Neuronal stem cell (in vitro differentiated cells): ENCODE results near the gene MERTK.
"Not testable (repeated sequence)": the region's sequence is repeated elsewhere in the genome, so short reads cannot be mapped to it uniquely, and the experiment has no call there.

Experiments used
- DNase-seq: peaks from one replicate; pipeline ENCODE4 v3.0.0-alpha.2; 2013; ENCODE audit warnings: low spot score
- H2AFZ ChIP-seq: one replicate; pipeline ENCODE4 v1.6.1; 2013; ENCODE audit warnings: mild to moderate bottlenecking, low read length, inconsistent platforms
- H2AK5ac ChIP-seq: 2 replicates; pipeline ENCODE4 v1.6.1; 2013; ENCODE audit warnings: low read depth, mild to moderate bottlenecking, inconsistent platforms, low read length, moderate library complexity, mixed read lengths
- H2BK120ac ChIP-seq: 2 replicates; pipeline ENCODE4 v1.6.1; 2013; ENCODE audit warnings: low read depth, mild to moderate bottlenecking, inconsistent platforms, low read length, moderate library complexity, mixed read lengths
- H2BK12ac ChIP-seq: one replicate; pipeline ENCODE4 v1.6.1; 2013; ENCODE audit warnings: low read length, inconsistent platforms
- H2BK15ac ChIP-seq: 2 replicates; pipeline ENCODE4 v1.6.1; 2013; ENCODE audit warnings: mild to moderate bottlenecking, low read length, inconsistent platforms, mixed read lengths
- H2BK5ac ChIP-seq: one replicate; pipeline ENCODE4 v1.6.1; 2013; ENCODE audit warnings: inconsistent platforms, mild to moderate bottlenecking, low read length, moderate library complexity
- H3K14ac ChIP-seq: one replicate; pipeline ENCODE4 v1.6.1; 2013; ENCODE audit warnings: low read length, inconsistent platforms
- H3K18ac ChIP-seq: 2 replicates; pipeline ENCODE4 v1.6.1; 2013; ENCODE audit warnings: low read length, inconsistent platforms
- H3K23ac ChIP-seq: 2 replicates; pipeline ENCODE4 v1.6.1; 2013; ENCODE audit warnings: low read depth, mild to moderate bottlenecking, mixed read lengths, low read length, inconsistent platforms; ENCODE audit not compliant: poor library complexity
- H3K27ac ChIP-seq: replicated peaks from 3 replicates; pipeline ENCODE4 v1.5.1; 2013; ENCODE audit warnings: low read length, inconsistent platforms
- H3K27me3 ChIP-seq, 3 experiments: 2 replicates each; pipeline ENCODE4 v1.6.1; 2013; ENCODE audit warnings: low read length in 3 of 3, mild to moderate bottlenecking in 2 of 3, inconsistent platforms in 1 of 3, low read depth in 1 of 3, mixed read lengths in 1 of 3, moderate library complexity in 1 of 3; ENCODE audit not compliant: control insufficient read depth in 3 of 3, insufficient read depth in 3 of 3
- H3K36me3 ChIP-seq, 2 donors: replicated peaks in 1 of 2; 2 replicates each; pipeline ENCODE4 v1.6.1; 2013; ENCODE audit warnings: low read length in 2 of 2; ENCODE audit not compliant: control insufficient read depth in 2 of 2, insufficient read depth in 2 of 2
- H3K4ac ChIP-seq: 2 replicates; pipeline ENCODE4 v1.6.1; 2013; ENCODE audit warnings: inconsistent platforms, mild to moderate bottlenecking, low read length, moderate library complexity
- H3K4me1 ChIP-seq, 2 donors: 1 replicate in 1 of 2; 2 replicates in 1 of 2; pipeline ENCODE4 v1.6.1; 2013; ENCODE audit warnings: low read length in 2 of 2, low read depth in 1 of 2; ENCODE audit not compliant: control insufficient read depth in 2 of 2, insufficient read depth in 1 of 2
- H3K4me2 ChIP-seq: one replicate; pipeline ENCODE4 v1.6.1; 2013; ENCODE audit warnings: mild to moderate bottlenecking, low read length, inconsistent platforms; ENCODE audit not compliant: insufficient read depth, poor library complexity, severe bottlenecking
- H3K4me3 ChIP-seq, 2 donors: 2 replicates each; pipeline ENCODE4 v1.5.1; 2013; ENCODE audit warnings: low read length in 2 of 2, mild to moderate bottlenecking in 2 of 2, inconsistent platforms in 1 of 2, moderate library complexity in 1 of 2
- H3K79me1 ChIP-seq: one replicate; pipeline ENCODE4 v1.6.1; 2013; ENCODE audit warnings: low read depth, mild to moderate bottlenecking, inconsistent platforms, low read length, moderate library complexity
- H3K9ac ChIP-seq: one replicate; pipeline ENCODE4 v1.6.1; 2013; ENCODE audit warnings: mild to moderate bottlenecking, low read depth, low read length, inconsistent platforms; ENCODE audit not compliant: poor library complexity
- H3K9me3 ChIP-seq, 2 donors: replicated peaks in 1 of 2; 2 replicates each; pipeline versions ENCODE3 to v1.6.1; 2013; ENCODE audit warnings: low read length in 2 of 2, mild to moderate bottlenecking in 2 of 2, inconsistent platforms in 1 of 2, low read depth in 1 of 2, mixed read lengths in 1 of 2, moderate library complexity in 1 of 2; ENCODE audit not compliant: control insufficient read depth in 2 of 2, insufficient read depth in 1 of 2
- H4K8ac ChIP-seq: one replicate; pipeline ENCODE4 v1.6.1; 2013; ENCODE audit warnings: low read depth, mild to moderate bottlenecking, inconsistent platforms, low read length, moderate library complexity
- H4K91ac ChIP-seq: one replicate; pipeline ENCODE4 v1.6.1; 2013; ENCODE audit warnings: low read length, low read depth, mild to moderate bottlenecking, inconsistent platforms; ENCODE audit not compliant: poor library complexity
- WGBS, 2 donors: extraction: QIAGEN DNeasy Blood & Tissue Kit; methylation state at CpG; one replicate each; pipeline ENCODE4 v1.1.7; 2013; ENCODE audit warnings: missing lambda C conversion rate in 2 of 2, mixed read lengths in 1 of 2; ENCODE audit not compliant: insufficient read length in 2 of 2, insufficient replicate concordance in 1 of 2; ENCODE audit errors: extremely low coverage in 2 of 2; 5-methylcytosine and 5-hydroxymethylcytosine counted together

MERTK gene

DNA sequence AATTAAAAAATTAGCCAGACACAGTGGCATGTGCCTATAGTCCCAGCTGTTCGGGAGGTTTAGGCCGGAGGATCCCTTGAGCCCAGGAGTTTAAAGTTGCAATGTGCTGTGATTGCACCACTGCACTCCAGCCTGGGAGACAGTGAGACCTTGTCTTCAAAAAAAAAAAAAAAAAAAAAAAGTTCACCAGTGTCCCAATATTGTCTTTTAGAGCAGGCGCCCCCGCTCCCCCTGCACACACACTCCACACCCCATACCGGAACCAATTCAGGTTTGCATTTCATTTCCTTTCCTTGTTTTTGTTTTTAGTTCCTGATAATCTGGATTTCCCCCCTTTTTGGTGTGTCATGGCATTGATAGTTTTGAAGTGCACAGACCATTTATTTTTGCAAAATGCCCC is 167.1 kb downstream of the MERTK start:
- Histone ChIP-seq H3K9ac (no peak overlapping the region), H2AK5ac (no peak overlapping the region)

DNA sequence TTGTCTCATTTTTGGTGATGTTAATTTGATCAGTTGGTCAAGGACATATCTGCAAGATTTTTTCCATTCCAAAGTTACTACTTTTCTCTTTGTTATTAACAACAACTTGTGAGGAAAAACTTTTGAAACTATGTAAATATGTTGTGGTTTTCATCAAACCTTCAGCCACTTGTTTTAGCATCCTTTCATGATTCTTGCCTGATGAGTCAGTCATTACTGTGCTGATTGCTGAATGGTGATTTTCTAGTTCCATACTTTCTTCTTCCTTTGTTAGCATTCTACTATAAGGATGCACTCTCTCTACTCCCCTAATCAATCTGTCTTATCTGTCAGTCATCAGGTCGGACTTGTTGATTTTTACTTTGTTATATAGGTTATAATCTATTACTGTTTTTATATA is 167.6 kb downstream of the MERTK start:
- H2AFZ ChIP-seq = no peak overlapping the region
- H3K4me3 ChIP-seq = no peak overlapping the region
- H3K9ac ChIP-seq = no peak overlapping the region
- H3K4ac ChIP-seq = no peak overlapping the region
- H2BK15ac ChIP-seq = no peak overlapping the region
- no peak overlapping the region for H4K8ac ChIP-seq
- H2AK5ac ChIP-seq = no peak overlapping the region
- H3K14ac ChIP-seq = no peak overlapping the region
- no peaks in the 10 kb centered on the region for H3K79me1 ChIP-seq
- no peak overlapping the region for H3K4me2 ChIP-seq
- no peak for DNase-seq
- no peak overlapping the region for H2BK5ac ChIP-seq
- no peak overlapping the region for H4K91ac ChIP-seq
- H2BK12ac ChIP-seq = no peak overlapping the region
- no peaks in the 10 kb centered on the region for H3K27me3 ChIP-seq
- H3K9me3 ChIP-seq = peaks cover 0 to 16% of the 10 kb centered on the region in 2 donors
- no peak overlapping the region for H3K18ac ChIP-seq
- no peak overlapping the region for H2BK120ac ChIP-seq
- H3K23ac ChIP-seq = no peak overlapping the region
- H3K36me3 ChIP-seq = peaks cover 4 to 81% of the 10 kb centered on the region in 2 donors
- WGBS, 2 donors = no CpG with 5 or more reads among the region's 1 CpG
- H3K27ac ChIP-seq = no peak overlapping the region
- no peaks in the 10 kb centered on the region for H3K4me1 ChIP-seq

More for the DNA sequence above, 167.1 kb downstream of the MERTK start:
- no peak overlapping the region for H2BK12ac ChIP-seq
- H3K4me2 ChIP-seq = no peak overlapping the region
- H3K4me1 ChIP-seq = no peaks in the 10 kb centered on the region
- no peak overlapping the region for H2BK15ac ChIP-seq
- H3K4me3 ChIP-seq = no peak overlapping the region
- no CpG with 5 or more reads among the region's 5 CpGs for WGBS, 2 donors
- no peaks in the 10 kb centered on the region for H3K27me3 ChIP-seq
- H3K9me3 ChIP-seq = peaks cover 0 to 15% of the 10 kb centered on the region in 2 donors
- no peak overlapping the region for H3K14ac ChIP-seq
- no peak overlapping the region for H4K8ac ChIP-seq
- H2BK5ac ChIP-seq = no peak overlapping the region
- no peak overlapping the region for H2BK120ac ChIP-seq
- no peak overlapping the region for H4K91ac ChIP-seq
- no peak overlapping the region for H3K23ac ChIP-seq
- H3K4ac ChIP-seq = no peak overlapping the region
- DNase-seq = no peak
- peaks cover 4 to 83% of the 10 kb centered on the region in 2 donors for H3K36me3 ChIP-seq
- H2AFZ ChIP-seq = no peak overlapping the region
- H3K27ac ChIP-seq = no peak overlapping the region
- no peak overlapping the region for H3K18ac ChIP-seq
- no peaks in the 10 kb centered on the region for H3K79me1 ChIP-seq

DNA sequence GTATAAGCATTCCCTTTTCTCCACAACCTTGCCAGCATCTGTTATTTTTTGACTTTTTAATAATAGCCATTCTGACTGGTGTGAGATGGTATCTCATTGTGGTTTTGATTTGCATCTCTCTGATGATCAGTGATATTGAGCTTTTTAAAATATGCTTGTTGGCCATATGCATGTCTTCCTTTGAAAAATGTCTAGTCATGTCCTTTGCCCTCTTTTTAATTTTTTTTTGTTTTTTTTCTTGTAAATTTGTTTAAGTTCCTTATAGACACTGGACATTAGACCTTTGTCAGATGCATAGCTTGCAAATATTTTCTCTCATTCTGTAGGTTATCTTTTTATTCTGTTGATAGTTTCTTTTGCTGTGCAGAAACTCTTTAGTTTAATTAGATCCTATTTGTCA is 171.4 kb downstream of the MERTK start:
- H3K23ac ChIP-seq, H2AK5ac ChIP-seq, H2AFZ ChIP-seq, DNase-seq, H4K91ac ChIP-seq, H3K18ac ChIP-seq, H4K8ac ChIP-seq, H3K79me1 ChIP-seq, H3K27ac ChIP-seq, H2BK5ac ChIP-seq, H3K27me3 ChIP-seq, H3K9ac ChIP-seq, H2BK120ac ChIP-seq, H3K4me2 ChIP-seq, H3K4me1 ChIP-seq, H2BK12ac ChIP-seq, H3K4me3 ChIP-seq, H2BK15ac ChIP-seq, H3K14ac ChIP-seq, H3K4ac ChIP-seq: not testable (repeated sequence)
- Histone ChIP-seq H3K36me3 (peaks cover 2 to 53% of the 10 kb centered on the region in 2 donors), H3K9me3 (peaks cover 3 to 25% of the 10 kb centered on the region in 2 donors)

DNA sequence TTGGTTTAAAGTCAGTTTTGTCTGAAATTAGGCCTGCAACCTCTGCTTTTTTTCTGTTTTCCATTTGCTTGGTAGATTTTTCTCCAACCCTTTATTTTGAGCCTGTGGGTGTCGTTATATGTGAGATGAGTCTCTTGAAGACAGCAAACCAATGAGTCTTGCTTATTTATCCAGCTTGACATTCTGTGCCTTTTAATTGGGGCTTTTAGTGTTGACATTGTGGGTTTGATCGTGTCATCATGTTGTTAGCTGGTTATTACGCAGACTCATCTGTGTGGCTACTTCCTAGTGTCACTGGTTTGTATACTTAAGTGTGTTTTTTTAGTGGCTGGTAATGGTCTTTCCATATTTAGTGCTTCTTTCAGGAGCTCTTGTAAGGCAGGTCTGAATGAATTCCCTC is 175.5 kb downstream of the MERTK start:
- Histone ChIP-seq H2AK5ac (no peak overlapping the region), H2BK5ac (no peak overlapping the region), H3K9ac (no peak overlapping the region), H3K27me3 (no peaks in the 10 kb centered on the region), H3K36me3 (peaks cover 0 to 47% of the 10 kb centered on the region in 2 donors), H4K91ac (no peak overlapping the region), H2AFZ (no peak overlapping the region), H3K4me2 (no peak overlapping the region), H3K4ac (no peak overlapping the region), H2BK15ac (no peak overlapping the region), H2BK120ac (no peak overlapping the region), H3K79me1 (no peaks in the 10 kb centered on the region), H3K4me1 (peaks cover 0 to 2% of the 10 kb centered on the region in 2 donors), H3K23ac (no peak overlapping the region), H4K8ac (no peak overlapping the region), H3K4me3 (no peak overlapping the region), H3K9me3 (peaks cover 3 to 25% of the 10 kb centered on the region in 2 donors), H3K18ac (no peak overlapping the region), H2BK12ac (no peak overlapping the region), H3K27ac (no peak overlapping the region), H3K14ac (no peak overlapping the region)
- DNase-seq = no peak
- no CpG with 5 or more reads among the region's 3 CpGs for WGBS, 2 donors
